Endodermal cell (in vitro differentiated cells): Measurements from ENCODE around the gene COG7. TPM values are rescaled to one million over a fixed set of nuclear protein-coding genes. Genes with fewer than 3 reads are reported as not detected.

Experiments used
- DNase-seq: peaks from one replicate; pipeline ENCODE4 v3.0.0-alpha.2; 2017
- H3K27ac ChIP-seq: 2 replicates; pipeline ENCODE4 v1.5.1; 2013; ENCODE audit warnings: mild to moderate bottlenecking, low read depth, low read length, moderate library complexity
- H3K27me3 ChIP-seq: 2 replicates; pipeline ENCODE4 v1.6.1; 2013; ENCODE audit warnings: mild to moderate bottlenecking, low read length, moderate library complexity; ENCODE audit not compliant: insufficient read depth, control insufficient read depth, poor library complexity, severe bottlenecking
- H3K36me3 ChIP-seq: 2 replicates; pipeline ENCODE4 v1.7.0; 2013; ENCODE audit warnings: mild to moderate bottlenecking, low read length, moderate library complexity; ENCODE audit not compliant: control insufficient read depth, insufficient read depth
- H3K4me1 ChIP-seq: one replicate; pipeline ENCODE4 v1.7.0; 2013; ENCODE audit warnings: low read length; ENCODE audit not compliant: control insufficient read depth, insufficient read depth
- H3K4me3 ChIP-seq: 2 replicates; pipeline ENCODE4 v1.5.1; 2013; ENCODE audit warnings: mild to moderate bottlenecking, low read length, moderate library complexity
- H3K9ac ChIP-seq: 2 replicates; pipeline ENCODE4 v1.6.1; 2013; ENCODE audit warnings: mild to moderate bottlenecking, low read length, moderate library complexity; ENCODE audit not compliant: poor library complexity, severe bottlenecking; ENCODE audit errors: extremely low read depth
- H3K9me3 ChIP-seq: 2 replicates; pipeline ENCODE4 v1.6.1; 2013; ENCODE audit warnings: mild to moderate bottlenecking, low read length, moderate library complexity; ENCODE audit not compliant: control insufficient read depth
- H3K27ac Mint-ChIP-seq: 2 replicates; pipeline ENCODE4 v1.8.0; 2020; ENCODE audit warnings: mixed read lengths
- H3K27me3 Mint-ChIP-seq: 2 replicates; pipeline ENCODE4 v1.8.0; 2021; ENCODE audit warnings: mild to moderate bottlenecking, mixed read lengths; ENCODE audit not compliant: insufficient read depth
- H3K36me3 Mint-ChIP-seq: 2 replicates; pipeline ENCODE4 v1.8.0; 2020; ENCODE audit warnings: low read depth, mixed read lengths
- H3K4me1 Mint-ChIP-seq: 2 replicates; pipeline ENCODE4 v1.8.0; 2020; ENCODE audit warnings: mixed read lengths
- H3K4me3 Mint-ChIP-seq: 2 replicates; pipeline ENCODE4 v1.8.0; 2020; ENCODE audit warnings: mild to moderate bottlenecking, moderate library complexity, mixed read lengths
- H3K9me3 Mint-ChIP-seq: 2 replicates; pipeline ENCODE4 v1.8.0; 2020; ENCODE audit warnings: mild to moderate bottlenecking, mixed read lengths
- WGBS, 2 experiments: methylation state at CpG; one replicate each; pipeline versions ENCODE4 v1.1.5 to v1.1.7; 2013; ENCODE audit warnings: missing lambda C conversion rate in 2 of 2, mixed read lengths in 1 of 2; ENCODE audit not compliant: insufficient coverage in 1 of 2, insufficient read length in 1 of 2; 5-methylcytosine and 5-hydroxymethylcytosine counted together
- total RNA-seq, 2 donors: library from RNA; stranded (reverse); fragmentation: NEBNext Ultra II Directional in 1 of 2; extraction: Animal tissue kit (Norgen Biotek cat#: 25700) in 1 of 2; gene quantifications; 2 replicates in 1 of 2; 3 replicates in 1 of 2; pipeline ENCODE4 v1.2.1, GENCODE V29; 2021
- TF ChIP-seq, protein P1 (sequence below): fragments of 200-600 bp; sonication (generic); conservative IDR thresholded peaks from 2 replicates; pipeline ENCODE4 v1.5.0; 2021; ENCODE audit warnings: antibody characterized with exemption, mild to moderate bottlenecking

The COG7 gene
- total RNA-seq, 2 donors from 2014 or later = 19.9 to 31.3 TPM

DNA sequence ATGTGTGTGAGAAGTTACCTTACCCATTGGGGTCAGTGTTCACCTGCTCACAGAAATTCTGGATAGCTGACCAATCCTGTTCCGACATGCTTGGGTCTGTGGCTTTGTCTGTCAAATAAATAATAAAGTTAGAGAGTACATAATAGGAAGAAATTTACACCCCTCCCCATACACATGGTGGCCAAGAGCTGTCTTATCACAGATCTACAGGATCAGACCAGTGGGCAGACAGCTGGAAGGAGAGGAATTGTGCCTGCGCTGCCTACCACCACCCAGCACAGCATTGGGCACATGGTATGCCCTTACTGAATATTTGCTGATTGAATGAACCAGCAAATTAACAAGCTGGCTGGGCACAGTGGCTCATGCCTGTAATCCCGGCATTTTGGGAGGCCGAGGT, 42.7 kb upstream of the COG7 start:
- Histone ChIP-seq H3K27me3 (no peaks in the 10 kb centered on the region), H3K27ac (no peak overlapping the region), H3K9me3 (no peaks in the 10 kb centered on the region), H3K4me1 (peaks cover 3% of the 10 kb centered on the region), H3K36me3 (peaks cover 55% of the 10 kb centered on the region), H3K4me3 (no peak overlapping the region), H3K9ac (no peak overlapping the region)
- Mint-ChIP-seq H3K27me3 (no peaks in the 10 kb centered on the region), H3K36me3 (peaks cover 50% of the 10 kb centered on the region), H3K9me3 (no peaks in the 10 kb centered on the region), H3K4me1 (peaks cover 10% of the 10 kb centered on the region), H3K4me3 (no peak overlapping the region), H3K27ac (no peak overlapping the region)
- no peak for DNase-seq
- TF ChIP-seq, protein P1, sequence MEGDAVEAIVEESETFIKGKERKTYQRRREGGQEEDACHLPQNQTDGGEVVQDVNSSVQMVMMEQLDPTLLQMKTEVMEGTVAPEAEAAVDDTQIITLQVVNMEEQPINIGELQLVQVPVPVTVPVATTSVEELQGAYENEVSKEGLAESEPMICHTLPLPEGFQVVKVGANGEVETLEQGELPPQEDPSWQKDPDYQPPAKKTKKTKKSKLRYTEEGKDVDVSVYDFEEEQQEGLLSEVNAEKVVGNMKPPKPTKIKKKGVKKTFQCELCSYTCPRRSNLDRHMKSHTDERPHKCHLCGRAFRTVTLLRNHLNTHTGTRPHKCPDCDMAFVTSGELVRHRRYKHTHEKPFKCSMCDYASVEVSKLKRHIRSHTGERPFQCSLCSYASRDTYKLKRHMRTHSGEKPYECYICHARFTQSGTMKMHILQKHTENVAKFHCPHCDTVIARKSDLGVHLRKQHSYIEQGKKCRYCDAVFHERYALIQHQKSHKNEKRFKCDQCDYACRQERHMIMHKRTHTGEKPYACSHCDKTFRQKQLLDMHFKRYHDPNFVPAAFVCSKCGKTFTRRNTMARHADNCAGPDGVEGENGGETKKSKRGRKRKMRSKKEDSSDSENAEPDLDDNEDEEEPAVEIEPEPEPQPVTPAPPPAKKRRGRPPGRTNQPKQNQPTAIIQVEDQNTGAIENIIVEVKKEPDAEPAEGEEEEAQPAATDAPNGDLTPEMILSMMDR = no peak
- 95% methylated on average over 4 of the region's 4 CpGs; no CpG with 5 or more reads in 1 of the 2 experiments for WGBS, 2 experiments

DNA sequence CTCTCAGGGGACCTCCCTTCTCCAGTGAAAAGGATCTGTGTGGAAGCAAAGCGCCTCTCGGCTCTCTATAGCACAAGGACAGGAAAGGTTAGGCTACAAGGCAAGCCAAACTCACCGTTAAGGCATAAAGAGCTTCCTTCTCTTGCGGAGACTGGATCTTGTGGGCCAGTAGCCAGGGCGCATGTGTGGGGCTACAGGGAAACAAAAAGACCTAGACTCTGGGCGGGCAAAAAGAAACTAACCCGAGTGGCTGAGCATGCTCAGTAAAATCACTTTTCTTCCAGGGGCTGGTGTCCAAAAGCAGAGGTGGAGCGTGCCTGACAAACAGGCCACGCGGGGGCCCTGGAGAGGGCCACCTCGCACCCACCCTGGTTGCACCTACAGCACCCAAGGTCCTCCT, 41.2 kb upstream of the COG7 start:
- peaks cover 10% of the 10 kb centered on the region for H3K4me1 Mint-ChIP-seq
- TF ChIP-seq, protein P1 = no peak
- H3K9me3 ChIP-seq = no peaks in the 10 kb centered on the region
- H3K27me3 ChIP-seq = no peaks in the 10 kb centered on the region
- DNase-seq = no peak
- peak overlapping the region; percentile 35 for H3K27ac Mint-ChIP-seq
- H3K27me3 Mint-ChIP-seq = no peaks in the 10 kb centered on the region
- H3K36me3 ChIP-seq = peaks cover 70% of the 10 kb centered on the region
- peaks cover 3% of the 10 kb centered on the region for H3K4me1 ChIP-seq
- no peak overlapping the region for H3K4me3 ChIP-seq
- H3K27ac ChIP-seq = no peak overlapping the region
- H3K9me3 Mint-ChIP-seq = no peaks in the 10 kb centered on the region
- H3K9ac ChIP-seq = no peak overlapping the region
- 87 to 97% methylated on average over 7 to 11 of the region's 11 CpGs for WGBS, 2 experiments
- peaks cover 61% of the 10 kb centered on the region for H3K36me3 Mint-ChIP-seq
- no peak overlapping the region for H3K4me3 Mint-ChIP-seq

DNA sequence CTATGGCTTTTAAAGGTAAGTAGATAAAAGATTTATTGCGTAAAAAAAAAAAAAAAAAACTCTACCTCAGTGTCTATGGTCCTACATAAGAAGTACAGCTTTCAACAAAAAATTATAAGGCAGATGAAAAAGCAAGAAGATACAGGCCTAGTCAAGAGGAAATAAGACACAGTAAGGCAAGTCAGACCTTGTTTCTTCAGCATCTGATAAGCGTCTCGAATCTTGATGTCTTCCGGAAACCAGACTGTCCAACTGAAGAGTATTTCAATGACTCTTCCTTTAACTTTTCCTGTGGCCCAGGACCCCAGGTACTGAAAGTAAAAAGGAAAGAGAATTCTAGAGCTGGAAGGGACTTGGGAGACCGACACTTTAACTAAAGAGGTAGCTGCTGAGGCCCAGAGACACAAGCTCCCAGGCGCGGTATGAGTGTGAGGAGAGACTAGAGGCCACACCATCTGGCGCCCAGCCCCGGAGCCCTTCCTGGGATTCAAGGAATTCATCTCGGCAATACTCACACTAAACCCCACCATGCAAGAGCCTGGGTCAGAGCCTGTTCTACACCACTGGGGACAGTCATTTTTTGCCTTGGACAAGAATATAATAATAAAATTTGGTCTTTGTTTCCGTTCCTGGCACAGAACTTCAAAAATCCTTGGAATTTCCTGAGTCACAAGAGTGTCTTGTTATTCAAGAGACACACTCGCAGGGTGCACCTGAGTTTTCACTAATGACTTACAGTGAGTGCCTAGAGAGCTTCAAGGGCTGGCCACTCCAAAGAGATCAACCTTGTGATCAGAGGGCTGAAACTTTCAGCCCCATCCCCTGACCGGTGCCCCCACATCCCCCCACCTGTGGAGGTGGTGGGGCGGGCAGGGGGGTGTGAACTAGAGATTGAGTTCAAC, 38.8 kb upstream of the COG7 start:
- H3K9ac ChIP-seq = no peak overlapping the region
- H3K27me3 ChIP-seq = no peaks in the 10 kb centered on the region
- WGBS, 2 experiments = 92 to 99% methylated on average over 9 to 13 of the region's 14 CpGs
- no peaks in the 10 kb centered on the region for H3K9me3 Mint-ChIP-seq
- DNase-seq = no peak
- no peak overlapping the region for H3K27ac ChIP-seq
- H3K27me3 Mint-ChIP-seq = no peaks in the 10 kb centered on the region
- H3K36me3 Mint-ChIP-seq = peaks cover 75% of the 10 kb centered on the region
- H3K4me1 Mint-ChIP-seq = no peaks in the 10 kb centered on the region
- H3K27ac Mint-ChIP-seq = peak overlapping the region; percentile 70
- no peak overlapping the region for H3K4me3 Mint-ChIP-seq
- peaks cover 91% of the 10 kb centered on the region for H3K36me3 ChIP-seq
- H3K4me1 ChIP-seq = no peaks in the 10 kb centered on the region
- no peak overlapping the region for H3K4me3 ChIP-seq
- TF ChIP-seq, protein P1 = no peak
- H3K9me3 ChIP-seq = no peaks in the 10 kb centered on the region
